Neural cell (in vitro differentiated cells): Measurements from ENCODE around the gene LONRF2.

Experiments
- CTCF ChIP-seq: fragments of 450-650 bp; IDR thresholded peaks from 2 replicates; pipeline ENCODE4 v1.5.1; 2014; ENCODE audit warnings: antibody characterized with exemption, mild to moderate bottlenecking, moderate library complexity; ENCODE audit not compliant: poor library complexity, severe bottlenecking
- POLR2AphosphoS5 ChIP-seq: IDR thresholded peaks from 2 replicates; pipeline ENCODE4 v1.6.1; 2012
- REST ChIP-seq: IDR thresholded peaks from 2 replicates; pipeline ENCODE4 v1.6.1; 2012; ENCODE audit warnings: borderline replicate concordance
- SMC3 ChIP-seq: fragments of 450-650 bp; conservative IDR thresholded peaks from 2 replicates; pipeline ENCODE4 v1.6.1; 2014; ENCODE audit warnings: antibody characterized with exemption, mild to moderate bottlenecking, moderate library complexity; ENCODE audit not compliant: poor library complexity
- TAF1 ChIP-seq: IDR thresholded peaks from 2 replicates; pipeline ENCODE4 v1.6.1; 2012; ENCODE audit warnings: low read depth

GRCh38 chr2:100294162-100294497, 28.2 kb downstream of the LONRF2 start:
- TF ChIP-seq POLR2AphosphoS5 (no peak), CTCF (no peak), REST (no peak), SMC3 (no peak), TAF1 (no peak)
